LNCaP clone FGC (cell line): Measurements from ENCODE around the gene LFNG.

Source experiments
- DNase-seq: peaks from one replicate; pipeline ENCODE4 v3.0.0-alpha.2; 2011; ENCODE audit warnings: low read depth
- H3K4me3 ChIP-seq: 2 replicates; pipeline ENCODE4 v1.5.1; 2011; ENCODE audit warnings: mild to moderate bottlenecking, low read depth, low read length, control low read depth
- CTCF ChIP-seq: IDR thresholded peaks from 2 replicates; pipeline ENCODE4 v1.5.1; 2012; ENCODE audit warnings: mild to moderate bottlenecking; ENCODE audit not compliant: control insufficient read depth, insufficient read depth; ENCODE audit errors: extremely low read depth

Gene LFNG

GRCh38 chr7:2493205-2494164, 26.1 kb upstream of the LFNG start:
- no peak overlapping the region for H3K4me3 ChIP-seq
- no peak for DNase-seq
- no peak for TF ChIP-seq CTCF

GRCh38 chr7:2494191-2495130, 25.1 kb upstream of the LFNG start:
- TF ChIP-seq CTCF = no peak

GRCh38 chr7:2495418-2496299, 23.9 kb upstream of the LFNG start:
- H3K4me3 ChIP-seq = no peak overlapping the region
- no peak for TF ChIP-seq CTCF
- no peak for DNase-seq

More at GRCh38 chr7:2494191-2495130, 25.1 kb upstream of the LFNG start:
- no peak overlapping the region for H3K4me3 ChIP-seq
- DNase-seq = no peak

GRCh38 chr7:2496375-2496774, 23.2 kb upstream of the LFNG start:
- no peak for DNase-seq
- no peak overlapping the region for H3K4me3 ChIP-seq
- TF ChIP-seq CTCF = no peak

GRCh38 chr7:2497065-2497464, 22.5 kb upstream of the LFNG start:
- DNase-seq = no peak
- TF ChIP-seq CTCF = no peak
- no peak overlapping the region for H3K4me3 ChIP-seq
